ENCODE data around the gene MAML2.

- TF ChIP-seq CTCF (IDR thresholded peaks at IDR 0.05) (no peak), EP300 (IDR thresholded peaks at IDR 0.05) (no peak)
Observed at GRCh38 chr11:96157517-96157873, 185.5 kb downstream of the MAML2 start.

Measured in stomach (tissue), 4 donors.